Ascending aorta (tissue), 2 donors: ENCODE data around the gene BMP8B. TPM values are rescaled to one million over a fixed set of nuclear protein-coding genes. Genes with fewer than 3 reads are reported as not detected.
"Not testable (repeated sequence)": the region's sequence is repeated elsewhere in the genome, so short reads cannot be mapped to it uniquely, and the experiment has no call there.

Experiments
- DNase-seq, 2 donors: peaks; one replicate each; pipeline ENCODE4 v3.0.0-alpha.2; 2019; ENCODE audit warnings: low spot score in 2 of 2
- H3K27ac ChIP-seq, 2 donors: fragments of 200-600 bp; sonication (generic); one replicate each; pipeline ENCODE4 v1.5.1; 2016 to 2017; ENCODE audit warnings: mild to moderate bottlenecking in 1 of 2
- H3K27me3 ChIP-seq: fragments of 200-600 bp; sonication (generic); one replicate; pipeline ENCODE4 v1.5.1; 2017
- H3K36me3 ChIP-seq, 2 donors: fragments of 200-600 bp; sonication (generic); one replicate each; pipeline ENCODE4 v1.5.1; 2016
- H3K4me1 ChIP-seq, 2 donors: fragments of 200-600 bp; sonication (generic); one replicate each; pipeline ENCODE4 v1.5.1; 2016 to 2017; ENCODE audit warnings: mild to moderate bottlenecking in 1 of 2
- H3K4me3 ChIP-seq, 2 donors: fragments of 200-600 bp; sonication (generic); one replicate each; pipeline ENCODE4 v1.5.1; 2016 to 2017; ENCODE audit warnings: mild to moderate bottlenecking in 1 of 2
- H3K9me3 ChIP-seq, 2 donors: fragments of 200-600 bp; sonication (generic); one replicate each; pipeline ENCODE4 v1.5.1; 2016
- intact Hi-C: fragments of 100-400 bp; cut with DNase I; formaldehyde crosslinking; loops from one replicate; pipeline ENCODE4 v1.15.1; 2023
- total RNA-seq: library from RNA; depleted of rRNA; stranded (reverse); fragments of >200 nt; gene quantifications from one replicate; pipeline ENCODE4 v1.1.0, GENCODE V29; 2016
- TF ChIP-seq, protein P1 (sequence below), 3 experiments: fragments of 200-600 bp in 2 of 3; fragments of 450-650 bp in 1 of 3; sonication (generic) in 2 of 3; IDR thresholded peaks; one replicate each; pipeline ENCODE4 v1.5.1; 2016 to 2019; ENCODE audit warnings: antibody characterized with exemption in 3 of 3, mild to moderate bottlenecking in 1 of 3, moderate library complexity in 1 of 3

BMP8B gene
- total RNA-seq, 1 donor from 2014 or later, result not detected

DNA sequence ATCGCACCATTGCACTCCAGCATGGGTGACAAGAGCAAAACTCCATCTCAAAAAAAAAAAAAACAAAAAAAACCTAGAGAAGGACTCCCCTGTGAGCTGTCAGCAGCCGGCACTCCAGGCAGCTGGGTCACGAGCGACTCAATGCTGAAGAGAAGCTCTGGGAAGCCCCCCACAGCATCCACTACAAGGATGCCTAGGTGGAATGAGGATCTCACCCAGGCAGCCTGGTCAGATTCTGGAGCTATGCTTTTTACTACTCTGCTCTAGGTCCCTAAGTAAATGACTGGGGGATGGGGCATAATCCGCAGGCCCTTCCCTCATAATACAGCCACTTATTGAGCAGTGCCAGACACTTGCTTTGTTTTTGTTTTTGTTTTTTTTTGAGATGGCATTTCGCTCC lies 6.6 kb downstream of the BMP8B start:
- no peaks in the 10 kb centered on the region for H3K36me3 ChIP-seq
- no peak overlapping the region for H3K4me3 ChIP-seq
- no peaks in the 10 kb centered on the region for H3K9me3 ChIP-seq
- H3K27me3 ChIP-seq, result peaks cover 3% of the 10 kb centered on the region
- DNase-seq, result no peak
- intact Hi-C loops, result no loop called here
- TF ChIP-seq, protein P1, sequence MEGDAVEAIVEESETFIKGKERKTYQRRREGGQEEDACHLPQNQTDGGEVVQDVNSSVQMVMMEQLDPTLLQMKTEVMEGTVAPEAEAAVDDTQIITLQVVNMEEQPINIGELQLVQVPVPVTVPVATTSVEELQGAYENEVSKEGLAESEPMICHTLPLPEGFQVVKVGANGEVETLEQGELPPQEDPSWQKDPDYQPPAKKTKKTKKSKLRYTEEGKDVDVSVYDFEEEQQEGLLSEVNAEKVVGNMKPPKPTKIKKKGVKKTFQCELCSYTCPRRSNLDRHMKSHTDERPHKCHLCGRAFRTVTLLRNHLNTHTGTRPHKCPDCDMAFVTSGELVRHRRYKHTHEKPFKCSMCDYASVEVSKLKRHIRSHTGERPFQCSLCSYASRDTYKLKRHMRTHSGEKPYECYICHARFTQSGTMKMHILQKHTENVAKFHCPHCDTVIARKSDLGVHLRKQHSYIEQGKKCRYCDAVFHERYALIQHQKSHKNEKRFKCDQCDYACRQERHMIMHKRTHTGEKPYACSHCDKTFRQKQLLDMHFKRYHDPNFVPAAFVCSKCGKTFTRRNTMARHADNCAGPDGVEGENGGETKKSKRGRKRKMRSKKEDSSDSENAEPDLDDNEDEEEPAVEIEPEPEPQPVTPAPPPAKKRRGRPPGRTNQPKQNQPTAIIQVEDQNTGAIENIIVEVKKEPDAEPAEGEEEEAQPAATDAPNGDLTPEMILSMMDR (IDR thresholded peaks at IDR 0.05), result no peak
- no peaks in the 10 kb centered on the region for H3K4me1 ChIP-seq
- no peak overlapping the region for H3K27ac ChIP-seq

DNA sequence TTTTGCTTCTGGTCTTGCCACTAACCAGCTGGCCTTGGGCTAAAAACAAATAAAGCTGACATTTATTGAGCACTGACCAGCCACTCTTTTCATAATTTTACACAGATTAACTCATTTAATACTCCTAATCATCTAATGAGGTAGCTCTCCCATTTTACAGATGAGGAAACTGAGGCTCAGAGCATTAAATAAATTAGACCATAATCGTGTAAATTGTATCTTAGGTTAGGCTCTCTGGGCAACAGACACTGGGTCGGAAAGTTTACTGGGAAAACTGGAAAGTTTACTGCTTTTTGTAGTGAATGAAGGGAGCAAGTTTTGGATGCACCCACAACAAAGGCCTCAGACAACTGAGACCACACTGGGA lies 7.3 kb downstream of the BMP8B start:
- Histone ChIP-seq H3K4me1 (no peaks in the 10 kb centered on the region), H3K36me3 (no peaks in the 10 kb centered on the region), H3K27ac (no peak overlapping the region), H3K27me3 (no peaks in the 10 kb centered on the region), H3K9me3 (no peaks in the 10 kb centered on the region), H3K4me3 (no peak overlapping the region)
- intact Hi-C loops, result no loop called here
- TF ChIP-seq, protein P1 (IDR thresholded peaks at IDR 0.05), result no peak
- DNase-seq, result no peak

DNA sequence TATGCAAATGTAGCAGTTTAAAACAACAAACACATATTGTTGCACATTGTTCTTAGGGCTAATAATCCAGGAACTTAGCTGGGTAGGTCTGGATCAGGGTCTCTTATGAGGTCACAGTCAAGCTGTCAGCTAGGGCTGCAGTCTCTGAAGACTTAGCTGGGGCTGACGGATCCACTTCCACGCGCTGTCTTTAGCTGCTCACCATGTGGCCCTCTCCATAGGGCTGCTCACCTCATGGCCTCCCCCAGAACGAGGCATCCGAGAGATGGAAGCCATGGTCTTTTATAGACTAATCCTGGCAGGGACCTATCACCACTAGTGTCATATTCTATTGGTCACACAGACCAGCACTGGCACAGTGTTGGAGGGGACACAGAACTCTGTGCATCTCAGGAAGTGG lies 8.8 kb downstream of the BMP8B start:
- no peaks in the 10 kb centered on the region for H3K36me3 ChIP-seq
- H3K9me3 ChIP-seq, result no peaks in the 10 kb centered on the region
- TF ChIP-seq, protein P1 (IDR thresholded peaks at IDR 0.05), result no peak
- no peaks in the 10 kb centered on the region for H3K4me1 ChIP-seq
- H3K27ac ChIP-seq, result no peak overlapping the region
- no peak overlapping the region for H3K4me3 ChIP-seq
- intact Hi-C loops, result no loop called here
- peak in 1 of 2 donors; percentile 33 for DNase-seq
- no peaks in the 10 kb centered on the region for H3K27me3 ChIP-seq

DNA sequence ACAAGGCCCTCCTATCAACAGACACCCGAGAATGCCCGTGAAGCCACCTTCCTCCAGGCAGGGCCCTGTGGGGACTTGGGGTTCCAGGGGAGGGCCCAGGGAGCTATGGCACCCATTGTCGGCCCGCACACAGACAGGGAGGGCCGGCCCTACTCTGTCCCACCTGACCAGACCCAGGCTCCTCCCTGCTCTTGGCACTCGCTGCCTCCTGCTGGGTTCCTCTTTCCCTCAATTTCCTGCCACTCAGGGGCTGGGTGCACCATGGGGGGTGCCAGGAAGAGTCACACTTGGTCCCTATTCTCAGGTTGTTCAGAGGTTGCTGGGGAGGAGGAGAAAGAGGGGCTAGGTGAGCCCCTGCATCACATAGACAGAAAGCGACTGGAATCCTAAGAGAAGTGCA lies 9.5 kb downstream of the BMP8B start:
- Histone ChIP-seq H3K9me3 (no peaks in the 10 kb centered on the region), H3K4me1 (no peaks in the 10 kb centered on the region), H3K4me3 (no peak overlapping the region), H3K36me3 (no peaks in the 10 kb centered on the region), H3K27ac (no peak overlapping the region), H3K27me3 (no peaks in the 10 kb centered on the region)
- DNase-seq, result peak in 1 of 2 donors; percentile 50
- TF ChIP-seq, protein P1 (IDR thresholded peaks at IDR 0.05), result no peak
- intact Hi-C loops, result no loop called here

DNA sequence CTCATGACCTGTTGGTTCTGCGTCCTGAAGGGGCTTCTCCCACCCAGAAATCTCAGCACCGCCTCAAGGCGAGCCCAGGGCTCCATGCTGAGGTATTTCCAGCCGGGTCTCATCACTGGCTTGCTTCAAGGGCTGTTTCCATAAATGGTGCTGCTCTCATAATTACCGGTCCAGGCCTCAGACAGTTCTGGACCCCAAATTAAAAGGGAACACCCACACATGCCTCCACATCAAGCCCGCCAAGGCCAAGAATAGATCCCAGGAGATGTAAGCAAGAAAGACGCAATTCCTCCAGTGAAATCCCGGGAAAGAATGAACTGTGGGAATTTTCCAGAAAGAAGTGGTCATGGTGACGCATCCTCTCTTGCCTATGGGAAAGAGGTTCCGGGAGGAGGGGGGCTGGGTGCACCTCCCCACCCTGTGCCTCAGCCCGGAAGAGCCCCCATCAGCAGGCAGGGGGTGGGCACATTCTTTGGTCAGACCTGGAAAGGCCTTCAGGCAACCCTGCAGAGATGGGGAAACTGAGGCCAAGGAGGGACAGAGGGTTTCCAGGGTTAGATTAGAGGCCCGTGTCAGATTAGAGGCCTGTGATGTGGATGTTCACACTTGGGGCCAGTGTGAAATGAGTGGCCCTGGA lies 10.1 kb downstream of the BMP8B start:
- H3K36me3 ChIP-seq, H3K4me1 ChIP-seq, intact Hi-C loops, H3K27ac ChIP-seq, H3K27me3 ChIP-seq, H3K4me3 ChIP-seq, H3K9me3 ChIP-seq: not testable (repeated sequence)
- peak in 1 of 2 donors; percentile 19 for DNase-seq

DNA sequence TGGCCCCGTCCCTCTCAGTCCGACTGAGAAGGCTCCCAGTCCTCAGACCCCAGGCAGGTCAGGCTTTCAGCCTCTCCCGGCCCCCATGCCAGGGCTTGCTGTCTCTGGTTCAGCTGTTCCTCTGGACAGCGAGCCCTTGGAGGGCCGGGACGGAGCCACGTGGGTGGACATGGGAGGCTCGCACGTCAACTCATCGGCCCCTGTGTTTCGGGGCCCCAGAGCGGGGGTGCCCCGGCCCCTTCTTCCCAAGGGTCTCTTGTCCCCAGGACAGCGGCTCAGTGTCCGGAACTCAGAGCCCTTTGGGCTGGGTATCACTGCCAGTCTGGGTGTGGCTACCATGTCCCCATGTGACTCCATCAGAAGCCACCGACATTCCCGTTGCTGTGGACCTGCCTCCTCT lies 10.8 kb downstream of the BMP8B start:
- H3K4me1 ChIP-seq, intact Hi-C loops, H3K4me3 ChIP-seq, H3K27me3 ChIP-seq, H3K36me3 ChIP-seq, H3K9me3 ChIP-seq, H3K27ac ChIP-seq: not testable (repeated sequence)
- peak in 1 of 2 donors; percentile 27 for DNase-seq

DNA sequence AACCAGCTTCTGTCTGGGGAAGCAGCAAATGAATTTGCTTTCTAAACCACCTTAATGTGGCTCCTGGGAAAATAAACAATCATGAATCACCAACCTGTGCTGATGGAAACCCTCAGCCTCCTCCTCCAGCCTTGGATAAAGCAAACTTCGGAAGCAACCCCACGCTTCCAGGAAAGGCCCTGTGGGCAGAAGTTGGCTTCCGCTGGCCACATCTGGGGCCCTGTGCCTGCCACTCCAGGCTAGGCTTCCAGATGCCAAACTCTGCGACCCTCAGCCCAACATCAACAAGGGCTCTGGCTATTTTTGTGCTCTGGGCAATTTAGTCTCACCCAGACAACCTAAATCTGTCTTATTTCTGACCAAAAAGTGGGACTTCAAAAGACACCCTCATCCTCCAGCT lies 11.4 kb downstream of the BMP8B start:
- Histone ChIP-seq H3K4me1 (no peaks in the 10 kb centered on the region), H3K9me3 (no peaks in the 10 kb centered on the region), H3K27me3 (no peaks in the 10 kb centered on the region), H3K4me3 (no peak overlapping the region), H3K36me3 (no peaks in the 10 kb centered on the region), H3K27ac (no peak overlapping the region)
- intact Hi-C loops, result no loop called here
- TF ChIP-seq, protein P1 (IDR thresholded peaks at IDR 0.05), result no peak
- no peak for DNase-seq
